GM21360 (cell line): Measurements from ENCODE around the gene HDAC4.

Experiments
- ATAC-seq: cut with Tn5 transposase; IDR thresholded peaks from one replicate; pipeline ENCODE4 v1.9.1; 2021; ENCODE audit warnings: mild to moderate bottlenecking, moderate library complexity; ENCODE audit not compliant: unreplicated experiment

HDAC4 gene

GRCh38 chr2:239385096-239386000 is 15.5 kb downstream of the HDAC4 start:
- ATAC-seq = no peak

- ATAC-seq = no peak
Observed at GRCh38 chr2:239383759-239384156, 17.1 kb downstream of the HDAC4 start.

- no peak for ATAC-seq
Observed at GRCh38 chr2:239383036-239383758, 17.6 kb downstream of the HDAC4 start.

- no peak for ATAC-seq
Observed at GRCh38 chr2:239382384-239382880, 18.4 kb downstream of the HDAC4 start.

GRCh38 chr2:239381709-239382134 is 19.1 kb downstream of the HDAC4 start:
- peak; percentile 62 for ATAC-seq

DNA sequence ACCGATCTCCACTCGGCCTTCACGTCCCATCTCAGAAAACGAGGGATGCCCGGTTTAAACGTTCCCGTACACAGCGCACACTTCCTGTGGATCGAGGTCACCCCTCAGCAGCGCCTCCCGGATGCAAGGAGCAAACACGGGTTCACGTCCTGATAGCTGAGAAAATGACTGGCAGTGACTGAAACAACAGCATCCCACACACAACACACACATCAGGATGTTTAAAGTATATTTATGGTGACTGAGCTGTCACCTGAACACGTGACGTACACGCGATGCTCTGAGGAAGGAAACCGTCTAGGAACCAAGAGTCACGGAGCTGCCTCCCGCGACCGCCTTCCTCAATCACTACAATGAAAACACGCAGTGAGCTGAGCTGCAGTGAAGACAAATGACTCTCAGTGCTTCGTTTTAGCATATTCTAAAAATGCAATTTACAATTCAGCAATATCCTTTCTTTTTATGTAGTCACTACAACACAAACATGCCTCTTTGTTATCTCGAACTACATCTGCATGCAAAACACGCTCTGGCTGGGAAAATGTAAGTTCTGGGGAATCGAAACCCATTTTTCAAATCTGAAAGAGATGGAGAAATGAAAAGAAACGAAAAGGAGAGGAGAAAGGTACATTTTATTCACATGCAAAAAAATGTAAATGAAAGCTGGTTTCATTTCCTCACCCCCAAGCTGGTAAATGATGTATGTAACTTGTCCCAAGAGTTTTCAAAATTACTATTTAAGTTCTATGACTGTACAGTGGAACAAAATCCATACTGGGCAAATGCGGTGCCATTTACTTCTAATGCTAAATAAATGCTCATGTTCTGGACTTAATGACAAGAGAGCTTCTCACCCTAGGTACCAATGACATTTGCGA is 19.8 kb downstream of the HDAC4 start:
- ATAC-seq = peak; percentile 14

DNA sequence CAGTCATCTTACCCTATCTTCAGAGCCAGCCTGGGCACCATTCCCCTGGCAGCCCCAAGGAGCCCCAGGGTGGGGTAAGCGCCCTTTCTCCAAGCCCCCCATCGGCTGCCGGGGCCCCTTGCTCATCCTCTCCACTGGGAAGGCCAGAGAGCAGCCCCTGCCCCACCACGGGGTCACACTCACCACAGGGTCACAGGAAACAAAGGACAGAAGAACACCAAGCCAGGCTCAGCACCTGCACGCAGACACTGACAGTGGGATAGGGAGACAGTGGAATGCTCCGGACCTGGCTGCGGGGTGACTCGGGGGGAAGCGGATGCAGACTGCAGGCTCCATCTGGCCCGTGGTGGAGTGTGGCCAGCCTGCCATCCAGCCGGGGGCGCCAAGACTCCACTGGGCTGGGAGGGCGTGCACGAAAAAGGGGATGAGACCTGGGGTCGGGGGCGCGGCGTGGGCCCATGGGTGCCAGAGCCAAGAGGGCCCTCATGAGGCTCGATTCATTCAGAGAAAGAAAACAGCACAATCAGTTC is 21.1 kb downstream of the HDAC4 start:
- no peak for ATAC-seq

GRCh38 chr2:239378918-239379640 is 21.7 kb downstream of the HDAC4 start:
- no peak for ATAC-seq

DNA sequence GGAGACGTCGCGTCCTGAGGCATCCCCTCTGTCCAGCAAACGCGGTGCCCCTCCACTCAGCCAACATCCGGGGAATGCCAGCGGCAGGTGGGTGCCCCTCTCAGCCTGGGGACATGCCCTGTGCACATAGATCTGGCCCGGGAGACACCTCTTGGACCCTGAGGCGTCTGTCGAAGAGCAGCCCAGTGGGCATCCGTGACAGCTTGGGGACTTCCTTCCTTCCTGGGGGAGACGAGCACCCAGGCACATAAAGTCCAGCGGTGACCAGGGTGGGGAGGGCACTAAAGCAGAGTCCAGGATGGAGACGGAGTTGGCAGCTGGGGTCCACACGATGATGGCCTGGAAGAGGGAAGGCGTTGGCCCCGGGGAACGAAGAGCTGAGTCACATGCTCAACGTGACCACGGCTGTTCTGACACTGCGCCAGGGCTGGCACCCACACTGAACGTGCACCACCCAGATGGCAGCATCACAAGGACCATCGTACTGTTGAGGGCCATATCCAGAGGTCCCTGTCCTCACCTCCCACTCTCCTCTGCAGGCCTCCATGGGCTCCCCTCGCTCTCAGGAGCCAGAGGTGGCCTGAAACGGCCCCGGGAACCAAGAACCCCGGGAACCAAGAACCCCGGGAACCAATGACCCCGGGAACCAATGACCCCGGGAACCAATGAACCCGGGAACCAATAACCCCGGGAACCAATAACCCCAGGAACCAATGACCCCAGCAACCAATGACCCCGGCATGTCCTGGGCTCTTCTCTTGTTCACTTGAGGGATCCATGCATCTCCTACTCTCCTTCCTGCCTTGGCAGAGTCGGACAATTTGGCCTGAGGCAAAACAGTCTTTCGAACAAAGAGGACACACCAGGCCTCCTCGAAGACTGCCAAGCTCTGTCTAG is 22.6 kb downstream of the HDAC4 start:
- ATAC-seq = no peak

GRCh38 chr2:239377591-239377990 is 23.2 kb downstream of the HDAC4 start:
- ATAC-seq = no peak

DNA sequence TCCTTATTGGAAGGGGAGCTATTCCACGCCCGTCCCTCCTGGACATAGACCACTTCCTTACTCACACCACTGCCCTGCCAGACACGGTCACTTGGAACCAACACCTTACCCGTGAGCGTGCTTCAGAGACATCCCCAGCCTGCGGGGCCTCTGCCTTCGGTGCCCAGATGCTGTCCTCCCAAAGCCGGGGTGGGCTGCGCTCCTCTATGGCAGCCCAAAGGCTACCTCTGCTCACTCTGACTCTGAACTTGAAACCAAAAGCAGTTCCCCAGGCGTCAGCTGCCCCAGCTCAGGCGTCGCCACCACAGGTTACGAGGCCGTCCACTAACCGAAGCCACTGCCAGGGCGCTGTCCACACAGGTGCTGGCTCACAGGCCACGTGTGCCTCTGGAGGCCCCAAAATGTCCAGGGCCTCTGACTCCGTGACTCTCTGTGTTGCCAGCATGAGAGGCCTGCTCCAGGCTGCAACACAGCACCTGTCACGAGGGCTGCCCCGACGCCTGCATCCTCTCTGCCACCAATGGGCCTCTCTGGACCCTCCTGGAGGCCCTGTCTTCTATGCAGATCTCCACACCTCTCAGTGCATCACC is 23.8 kb downstream of the HDAC4 start:
- ATAC-seq = no peak

DNA sequence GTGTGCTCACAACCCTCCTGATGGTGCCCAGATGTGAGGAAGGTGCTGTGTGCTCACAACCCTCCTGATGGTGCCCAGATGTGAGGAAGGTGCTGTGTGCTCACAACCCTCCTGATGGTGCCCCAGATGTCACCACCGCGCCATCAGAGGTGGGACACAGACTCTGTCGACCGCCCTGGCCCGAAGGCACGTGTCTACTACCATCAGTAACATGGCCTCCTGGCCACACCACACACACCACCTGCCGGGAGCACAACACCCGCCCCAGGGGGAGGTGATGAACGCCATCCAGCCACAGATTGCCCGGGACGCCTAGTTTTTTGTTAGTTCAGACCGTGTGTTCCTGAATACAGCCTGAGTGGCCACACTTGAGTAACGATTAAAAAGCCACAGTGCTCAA is 24.5 kb downstream of the HDAC4 start:
- ATAC-seq = no peak

GRCh38 chr2:239375278-239376061 is 25.4 kb downstream of the HDAC4 start:
- no peak for ATAC-seq

DNA sequence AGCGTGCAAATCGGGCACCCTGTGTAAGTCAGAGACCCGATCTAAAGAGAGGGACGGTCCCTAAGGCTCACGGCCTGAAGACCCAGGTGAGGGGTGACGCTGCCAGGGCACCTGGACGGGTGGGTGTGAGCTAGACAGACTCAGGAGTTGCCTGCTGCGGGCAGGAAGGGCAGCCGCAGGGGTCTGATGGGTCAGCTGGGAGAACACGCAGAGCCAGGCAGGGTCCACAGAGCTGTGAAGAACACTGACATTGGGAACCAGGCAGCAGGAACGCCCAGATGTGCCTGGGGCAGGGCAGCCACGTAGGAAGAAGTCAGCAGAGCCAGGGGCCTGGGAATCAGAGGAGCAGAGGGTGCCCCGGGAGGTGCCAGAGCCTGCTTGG is 25.9 kb downstream of the HDAC4 start:
- ATAC-seq = no peak

DNA sequence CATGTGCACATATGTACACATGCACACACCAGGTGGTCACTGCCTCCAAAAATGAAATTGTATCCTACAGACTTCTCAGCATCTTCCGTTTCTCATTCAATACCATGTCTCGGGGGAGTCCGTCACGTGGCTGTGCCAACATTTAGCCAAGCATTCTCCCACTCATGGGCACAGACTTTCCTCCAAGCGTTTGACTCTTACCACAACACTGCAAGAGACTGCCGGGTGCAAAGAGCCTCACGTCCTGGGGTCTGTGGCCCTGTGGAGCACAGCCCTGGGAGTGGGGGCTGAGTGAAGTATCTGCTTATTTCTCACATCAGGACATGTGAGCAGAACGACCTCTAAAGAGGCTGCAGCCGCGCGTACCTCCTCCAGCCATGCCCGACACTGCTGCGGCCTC is 28.0 kb downstream of the HDAC4 start:
- no peak for ATAC-seq

GRCh38 chr2:239371726-239372686 is 28.8 kb downstream of the HDAC4 start:
- no peak for ATAC-seq
